Forelimb muscle (tissue), 1 donor: ENCODE data around the gene ZBTB16. TPM values are rescaled to one million over a fixed set of nuclear protein-coding genes. Genes with fewer than 3 reads are reported as not detected.

Experiments used
- DNase-seq: peaks from one replicate; pipeline ENCODE4 v3.0.0-alpha.2; 2013; ENCODE audit warnings: low read depth
- polyA plus RNA-seq: library from polyadenylated mRNA; unstranded; fragments of 120-200 nt; gene quantifications from one replicate; pipeline ENCODE4 v1.2.1, GENCODE V29; 2013; ENCODE audit not compliant: insufficient read length

The ZBTB16 gene
- polyA plus RNA-seq, 1 donor = 5.3 TPM

DNA sequence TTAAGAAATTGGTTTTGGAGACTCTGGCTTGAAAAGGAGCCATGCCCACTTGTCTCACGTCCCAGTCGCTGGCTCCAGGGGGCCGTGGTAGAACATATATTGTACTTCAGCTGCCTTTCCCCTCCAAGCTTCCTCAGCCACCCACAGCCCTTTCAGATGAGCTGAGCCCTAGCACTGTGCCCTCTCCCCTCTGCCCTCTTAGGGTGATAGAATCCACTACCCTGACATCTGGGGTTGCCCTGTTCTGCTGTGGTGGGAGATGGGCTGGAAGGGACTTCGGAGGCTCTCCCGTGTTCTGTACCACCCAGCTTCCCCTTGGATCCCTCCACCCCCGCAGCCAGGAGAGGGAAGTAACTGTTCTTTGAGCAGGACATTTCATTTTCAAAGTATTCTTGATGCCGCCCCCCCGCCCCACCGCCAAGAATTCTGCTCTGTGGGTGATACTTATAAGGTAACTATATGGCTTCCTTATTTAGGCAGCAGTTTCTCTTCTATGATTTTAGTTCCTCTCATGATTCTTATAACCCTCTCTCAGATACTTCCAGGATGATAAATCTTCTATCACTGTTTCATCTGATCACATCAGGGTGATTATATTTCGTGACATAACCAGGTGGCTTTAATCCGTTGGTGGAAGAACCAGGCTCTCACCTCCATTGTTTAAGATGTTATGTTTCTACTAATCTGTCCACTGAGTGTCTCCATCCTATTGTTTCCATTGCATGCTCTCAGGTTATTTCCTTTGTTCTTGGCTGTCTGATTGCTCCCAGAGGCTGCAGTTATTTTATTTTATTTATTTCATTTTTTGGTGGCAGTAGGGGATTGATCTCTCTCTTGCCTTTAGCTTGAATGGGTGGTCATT lies 24.1 kb downstream of the ZBTB16 start:
- no peak for DNase-seq

DNA sequence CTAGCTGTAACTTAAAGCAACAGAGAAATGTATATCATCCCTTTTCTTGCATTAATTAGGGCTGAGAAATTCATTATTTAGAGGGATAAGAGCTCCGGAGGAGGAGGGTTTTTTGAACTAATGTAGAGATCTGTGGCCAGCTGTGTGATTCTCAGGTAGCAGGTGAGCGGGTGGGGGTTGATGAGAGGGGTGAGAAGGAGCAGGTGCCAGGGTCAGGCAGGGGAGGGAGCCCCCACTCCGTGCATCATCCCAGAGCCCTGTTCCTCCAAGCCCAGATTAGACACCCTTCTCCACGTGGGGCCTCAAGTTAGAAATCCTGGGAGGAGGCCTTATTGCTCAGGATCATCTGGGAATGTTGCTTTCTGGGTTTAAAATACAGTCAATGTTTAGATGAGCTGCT lies 24.9 kb downstream of the ZBTB16 start:
- no peak for DNase-seq

DNA sequence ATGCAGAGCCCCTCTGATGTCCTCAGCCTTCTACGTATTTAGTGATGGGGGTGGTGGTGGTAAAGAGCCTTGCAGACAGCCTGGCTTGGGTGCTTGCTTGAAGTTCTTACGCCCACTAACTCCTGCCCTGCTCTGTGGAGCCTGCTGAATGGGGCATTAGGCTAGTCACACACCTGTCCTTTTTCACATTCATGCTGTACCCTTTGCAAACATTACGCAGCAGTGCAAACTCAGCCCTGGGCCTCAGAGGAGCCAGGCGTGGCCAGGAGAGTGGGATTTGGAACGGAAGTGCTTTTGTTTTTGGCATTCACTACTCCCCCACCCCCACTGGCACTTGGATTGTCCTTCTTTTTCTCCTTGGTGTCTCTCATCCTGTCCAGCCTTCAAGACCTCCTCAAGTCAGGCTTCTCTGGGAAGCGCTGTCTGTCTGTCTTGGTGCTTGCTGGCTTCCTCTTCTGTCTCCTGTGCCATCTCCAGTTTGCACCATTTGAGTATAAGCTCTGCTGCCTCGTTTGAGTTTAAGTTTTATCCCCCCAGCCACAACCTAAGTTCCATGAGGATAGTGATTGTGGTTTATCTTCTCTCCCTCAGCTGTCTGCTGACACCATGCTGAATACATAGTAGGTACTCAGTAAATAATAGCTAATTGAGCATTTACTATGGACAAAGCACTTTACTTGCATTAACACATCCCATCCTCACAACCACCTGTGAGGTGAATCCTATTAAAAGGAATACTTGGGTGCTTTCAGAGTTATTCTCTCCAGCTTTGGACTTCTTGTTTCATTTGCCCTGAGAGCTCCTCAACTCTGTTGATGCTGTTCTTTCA lies 26.7 kb downstream of the ZBTB16 start:
- DNase-seq = no peak

DNA sequence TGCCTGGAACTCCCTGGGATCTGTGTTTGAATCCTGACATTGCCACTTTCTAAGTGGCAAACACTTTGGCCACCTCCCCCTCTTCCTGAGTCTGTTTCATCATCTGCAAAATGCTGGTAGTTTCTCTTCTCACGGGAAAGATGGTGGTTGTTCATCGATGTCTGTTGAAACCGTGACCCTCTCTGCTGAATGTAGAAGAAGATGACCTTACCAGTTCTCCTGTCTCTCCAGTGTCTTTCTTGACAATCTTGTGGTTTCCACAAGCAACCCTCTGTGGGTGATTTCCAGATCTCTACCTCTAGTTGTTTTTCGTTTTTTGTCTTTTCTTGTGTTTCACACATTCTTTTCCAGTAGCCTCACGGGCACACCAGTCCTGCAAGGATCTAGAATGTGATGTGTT lies 27.5 kb downstream of the ZBTB16 start:
- no peak for DNase-seq

DNA sequence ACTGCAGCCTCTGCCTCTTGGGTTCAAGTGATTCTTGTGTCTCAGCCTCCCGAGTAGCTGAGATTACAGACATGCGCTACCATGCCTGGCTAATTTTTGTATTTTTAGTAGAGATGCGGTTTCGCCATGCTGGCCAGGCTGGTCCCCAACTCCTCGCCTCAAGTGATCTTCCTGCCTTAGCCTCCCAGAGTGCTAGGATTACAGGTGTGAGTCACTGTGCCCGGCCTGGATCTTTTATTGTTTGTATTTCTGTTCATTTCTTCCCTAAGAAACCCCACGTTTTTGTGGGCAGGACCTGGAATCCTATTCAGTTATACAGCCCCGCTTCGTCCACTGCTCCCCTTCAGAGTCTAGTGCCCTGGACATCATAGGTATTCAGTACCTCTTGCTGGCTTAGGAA lies 28.7 kb downstream of the ZBTB16 start:
- DNase-seq = no peak

DNA sequence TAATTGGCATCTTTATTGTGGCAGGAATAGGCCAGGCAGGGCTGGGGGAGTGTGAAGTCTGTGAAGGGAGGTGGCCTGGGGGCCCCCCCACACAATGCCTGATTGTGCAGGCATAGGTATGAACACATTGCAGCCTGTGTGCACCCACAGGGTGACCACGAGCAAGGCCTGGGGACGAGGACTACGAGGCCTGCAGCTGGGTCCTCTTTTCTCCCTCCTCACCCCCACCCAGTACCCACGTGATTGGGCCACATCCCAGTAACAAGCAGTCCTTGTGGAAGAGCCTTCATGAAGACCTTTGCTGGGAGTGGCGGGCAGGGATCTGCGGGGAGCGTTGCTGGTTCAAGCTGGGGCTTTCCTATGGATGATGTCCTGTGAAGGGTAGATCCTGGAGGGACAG lies 29.3 kb downstream of the ZBTB16 start:
- DNase-seq = no peak

DNA sequence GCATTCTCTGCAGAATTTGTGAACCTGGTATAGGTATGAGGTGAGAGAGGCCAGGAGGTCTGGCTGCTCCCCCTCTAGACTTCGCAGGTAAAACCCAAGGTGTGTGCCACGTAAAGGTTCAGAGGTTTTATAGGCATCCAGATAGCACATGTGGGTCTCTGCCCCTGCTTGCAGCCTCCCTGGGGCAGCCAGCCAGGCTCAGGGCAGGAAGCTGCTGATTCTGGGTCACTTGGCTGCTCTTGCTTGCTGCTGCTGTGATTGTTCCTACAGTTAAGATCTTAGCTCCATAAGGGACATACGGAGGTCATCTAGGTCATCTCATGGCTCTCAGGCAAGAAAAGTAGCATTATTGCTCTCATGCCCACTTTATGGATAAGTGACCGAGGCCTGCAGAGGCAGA lies 30.2 kb downstream of the ZBTB16 start:
- no peak for DNase-seq

DNA sequence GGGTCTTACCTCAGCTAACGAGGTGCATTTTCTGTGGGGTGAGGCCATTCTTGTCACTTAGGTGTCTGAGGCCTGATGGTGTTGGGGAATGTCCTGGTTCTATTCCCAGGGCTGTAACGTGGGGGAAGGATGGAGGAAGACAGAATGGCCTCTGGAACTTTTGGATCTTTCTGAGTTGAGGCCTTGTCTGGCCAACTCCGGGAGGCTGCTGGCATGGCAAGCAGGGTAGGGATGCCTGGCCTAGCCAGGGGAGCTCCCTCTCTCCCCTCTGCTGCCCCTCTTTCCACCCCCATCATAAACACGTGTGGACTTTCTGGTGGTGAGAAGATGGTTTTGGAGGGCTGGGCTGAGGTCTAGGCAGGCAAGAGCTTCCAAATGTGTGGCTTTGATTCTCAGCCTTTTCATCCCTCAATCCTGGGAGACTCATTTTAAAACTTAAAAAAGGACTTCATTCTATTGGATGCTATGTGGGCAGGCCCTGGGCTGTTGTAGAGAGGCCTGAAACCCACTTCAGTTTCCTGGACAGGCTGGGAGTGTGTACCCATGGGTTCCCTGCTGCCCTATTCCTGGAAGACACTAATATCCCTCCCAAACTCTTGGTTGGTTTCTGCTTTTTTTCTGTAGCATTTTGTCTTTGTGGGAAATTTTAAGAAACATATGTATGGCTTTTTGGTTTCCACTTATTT lies 30.9 kb downstream of the ZBTB16 start:
- DNase-seq = no peak

DNA sequence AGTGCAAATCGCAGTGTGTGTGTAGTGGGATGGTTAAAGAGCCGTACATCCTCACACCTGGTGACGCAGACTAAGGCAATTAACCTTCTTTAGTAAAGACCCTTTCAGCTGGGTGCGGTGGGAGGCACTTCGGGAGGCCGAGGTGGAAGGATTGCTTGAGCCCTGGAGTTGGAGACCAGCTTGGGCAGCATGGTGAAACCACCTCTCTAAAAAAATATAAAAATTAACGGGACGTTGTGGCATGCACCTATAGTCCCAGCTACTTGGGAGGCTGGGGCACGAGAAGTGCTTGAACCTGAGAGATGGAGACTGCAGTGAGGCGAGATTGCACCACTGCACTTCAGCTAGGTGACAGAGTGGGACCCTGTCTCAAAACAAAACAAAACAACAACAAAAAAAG lies 31.5 kb downstream of the ZBTB16 start:
- no peak for DNase-seq

DNA sequence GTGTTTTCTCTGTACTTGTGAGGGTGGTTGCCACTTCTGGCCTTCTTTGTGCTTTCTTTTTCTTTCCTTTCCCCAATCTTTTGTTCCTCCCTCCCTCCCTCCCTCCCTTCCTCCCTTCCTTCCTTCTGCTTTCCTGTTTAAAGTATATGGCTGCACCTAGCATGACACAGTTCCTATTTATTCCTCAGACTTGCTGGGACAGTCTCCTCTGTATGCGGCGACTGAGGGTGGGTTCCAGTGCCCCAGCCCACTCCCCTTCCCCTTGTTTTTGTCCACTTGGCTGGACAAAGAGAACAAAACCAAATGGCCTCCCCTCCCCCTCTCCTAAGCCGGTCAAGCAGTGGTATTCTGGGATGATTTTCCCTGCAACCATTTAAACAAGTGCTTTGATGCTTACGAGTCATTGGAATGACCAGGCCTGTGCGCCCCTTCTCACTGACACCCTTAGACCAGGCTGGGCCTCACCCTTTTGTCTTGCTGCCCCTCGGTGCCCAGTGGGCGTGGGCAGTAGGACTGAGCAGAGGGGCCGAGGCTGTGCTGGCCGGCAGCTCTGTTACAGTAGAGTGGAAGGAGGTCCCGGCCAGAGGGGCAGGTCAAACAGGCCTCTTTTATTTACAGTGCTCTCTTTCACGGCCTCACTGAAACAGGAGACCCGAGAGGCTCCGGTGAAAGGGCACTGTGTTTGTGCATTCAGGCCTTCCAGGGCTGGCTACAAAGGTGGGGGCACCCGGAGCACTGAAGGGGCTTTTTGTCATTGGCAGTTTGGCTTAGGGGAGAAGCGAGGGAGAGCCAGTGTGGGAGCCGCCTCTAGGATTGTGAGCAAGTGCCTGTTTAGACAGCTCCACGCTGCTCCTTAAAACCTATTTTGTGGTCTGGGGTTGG lies 32.2 kb downstream of the ZBTB16 start:
- DNase-seq = no peak

DNA sequence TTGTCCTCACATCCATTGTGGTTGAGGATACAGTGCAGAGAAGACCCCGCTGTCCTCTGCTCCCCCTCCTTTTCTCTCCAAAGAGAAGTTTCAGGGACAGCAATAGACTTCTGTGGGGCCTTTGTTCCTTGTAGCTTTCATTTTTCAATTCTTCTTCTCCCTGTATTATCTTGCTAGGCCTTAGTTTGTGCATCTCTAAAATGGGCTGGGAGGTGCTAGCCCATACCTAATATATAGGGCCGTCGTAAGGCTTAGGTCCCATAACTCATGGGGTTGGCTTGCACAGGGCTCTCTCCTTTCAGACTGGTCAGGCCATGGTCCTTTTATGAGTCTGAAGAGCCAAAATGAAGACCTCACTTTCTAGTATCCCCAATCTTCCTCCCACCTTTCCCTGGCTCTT lies 33.0 kb downstream of the ZBTB16 start:
- no peak for DNase-seq

DNA sequence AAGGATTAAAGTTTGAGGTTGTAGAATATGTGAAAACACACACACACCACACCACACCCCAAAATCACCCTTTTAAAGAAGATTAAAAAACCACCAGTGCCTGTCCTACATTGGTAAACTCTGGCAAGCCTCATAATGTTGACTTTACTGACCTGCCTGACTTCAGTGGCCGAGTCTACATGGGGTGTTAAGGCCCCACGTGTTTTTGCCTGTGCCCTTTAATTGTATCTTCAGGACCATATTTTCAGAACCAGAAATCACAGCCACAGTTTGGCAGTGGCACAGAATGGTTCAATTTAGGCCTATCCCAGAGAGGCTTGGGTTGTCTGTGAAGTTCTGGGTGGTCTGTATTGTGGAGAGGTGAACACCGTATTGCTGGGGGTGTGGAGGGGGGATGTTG lies 33.4 kb downstream of the ZBTB16 start:
- DNase-seq = no peak

DNA sequence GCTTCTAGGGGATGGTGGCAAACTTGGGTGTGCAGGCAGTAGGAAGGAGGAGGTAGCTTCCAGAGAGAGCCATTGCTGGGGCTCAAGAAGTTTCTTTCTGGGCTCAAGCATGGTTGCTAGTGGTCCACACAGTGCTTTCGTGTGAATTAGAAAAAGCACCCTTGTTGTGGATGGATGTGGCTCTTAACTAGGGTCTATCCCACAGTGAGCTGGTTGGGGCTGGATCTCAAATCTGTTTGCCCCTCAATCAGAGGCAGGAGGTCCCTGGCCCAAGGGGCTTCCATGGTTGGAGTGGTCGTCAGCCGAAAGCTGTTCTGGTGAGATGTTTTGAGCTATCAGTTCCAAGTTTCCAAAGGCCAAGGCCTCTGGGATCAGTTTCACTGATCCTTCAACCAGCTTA lies 35.0 kb downstream of the ZBTB16 start:
- no peak for DNase-seq

DNA sequence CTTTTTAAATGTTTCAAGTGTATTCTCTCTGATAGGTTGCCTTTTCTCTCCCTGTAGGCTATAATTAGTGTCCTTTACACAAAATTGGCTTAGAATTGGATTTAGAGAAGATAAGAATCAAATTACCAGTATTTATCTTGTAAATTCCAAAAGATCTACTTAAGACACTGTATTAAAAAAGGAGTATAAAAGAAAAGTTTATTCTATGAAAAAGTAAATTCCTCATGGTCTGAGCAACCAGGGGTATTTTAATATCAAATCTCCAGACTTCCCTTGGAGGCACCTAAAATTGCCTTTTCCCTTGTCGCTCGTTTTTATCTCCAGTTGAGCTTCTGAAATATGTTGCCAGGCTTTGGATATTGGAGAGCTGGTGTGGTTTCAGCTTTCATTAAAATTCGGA lies 36.4 kb downstream of the ZBTB16 start:
- DNase-seq = no peak

DNA sequence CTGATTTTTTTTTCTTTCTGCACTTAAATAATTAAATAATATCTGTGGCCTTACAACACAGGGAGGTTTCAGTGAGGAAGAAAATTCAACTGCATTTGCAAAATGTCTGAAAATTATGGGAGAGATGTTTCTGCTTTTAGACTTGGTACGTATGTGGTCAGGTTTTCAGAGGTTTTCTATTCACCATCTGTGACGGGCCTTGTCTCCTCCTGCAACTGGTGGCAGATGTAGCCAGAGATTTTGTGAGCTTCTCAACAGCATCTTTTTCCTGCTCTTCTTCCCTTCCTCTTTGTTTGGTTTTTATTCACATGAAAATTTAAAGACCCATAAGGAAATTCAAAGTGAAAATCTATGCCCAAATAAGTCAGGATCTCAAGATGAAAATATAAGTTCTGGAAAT lies 38.3 kb downstream of the ZBTB16 start:
- no peak for DNase-seq

DNA sequence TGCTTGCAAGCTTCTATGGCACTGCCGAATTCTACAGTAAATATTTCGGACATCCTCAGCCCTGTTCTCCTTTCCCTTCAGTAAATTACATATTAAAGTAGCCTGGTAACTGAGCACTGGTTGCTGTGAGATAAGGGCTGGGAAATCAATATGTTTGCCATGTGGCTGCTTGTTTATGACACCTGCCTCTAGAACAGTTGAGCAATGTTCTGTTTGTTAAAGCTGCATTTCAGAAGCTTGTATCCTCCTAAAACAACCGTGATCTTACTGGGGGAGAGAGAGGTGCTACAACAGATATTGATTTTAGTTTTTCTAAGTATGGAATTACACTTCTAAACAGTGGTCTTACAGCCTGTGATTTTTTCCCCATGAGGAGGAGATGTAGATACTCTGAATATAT lies 39.4 kb downstream of the ZBTB16 start:
- no peak for DNase-seq

DNA sequence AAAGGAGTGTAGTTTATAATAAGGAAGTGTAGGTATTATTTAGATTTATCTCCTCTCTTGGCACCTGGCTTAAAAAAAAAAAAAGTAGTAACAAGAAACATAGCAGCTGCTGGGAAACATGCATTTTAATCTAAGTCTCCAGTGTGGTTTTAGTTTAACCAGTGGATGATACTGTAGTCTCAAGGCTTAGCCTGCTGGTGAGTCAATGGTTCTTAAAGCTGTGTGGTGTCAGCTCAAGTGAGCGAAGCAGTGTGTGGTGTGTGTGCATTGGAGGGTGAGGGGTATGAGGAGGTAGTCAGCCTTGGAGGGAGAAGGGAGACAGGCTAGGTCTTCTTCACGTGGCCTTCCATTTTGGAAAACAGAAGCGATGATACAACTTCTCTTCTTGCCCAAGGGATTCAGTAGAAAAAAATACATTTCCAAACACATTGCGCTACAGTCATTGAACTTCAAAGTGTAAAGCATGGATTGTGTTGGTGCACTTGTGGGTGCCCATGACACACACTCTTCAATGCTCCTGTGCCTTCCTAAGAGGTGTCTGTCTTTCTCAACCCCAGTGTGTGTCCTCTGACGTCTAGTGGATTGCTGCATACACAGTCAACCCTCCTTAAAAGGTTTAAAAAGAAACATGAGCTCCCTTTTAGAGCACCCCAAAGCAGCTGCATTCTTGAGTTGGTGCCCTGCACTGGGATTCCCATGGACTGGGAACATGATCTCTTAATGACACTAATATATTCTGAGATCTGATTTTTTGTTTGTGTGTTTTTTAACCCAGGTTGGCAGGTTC lies 40.1 kb downstream of the ZBTB16 start:
- no peak for DNase-seq

DNA sequence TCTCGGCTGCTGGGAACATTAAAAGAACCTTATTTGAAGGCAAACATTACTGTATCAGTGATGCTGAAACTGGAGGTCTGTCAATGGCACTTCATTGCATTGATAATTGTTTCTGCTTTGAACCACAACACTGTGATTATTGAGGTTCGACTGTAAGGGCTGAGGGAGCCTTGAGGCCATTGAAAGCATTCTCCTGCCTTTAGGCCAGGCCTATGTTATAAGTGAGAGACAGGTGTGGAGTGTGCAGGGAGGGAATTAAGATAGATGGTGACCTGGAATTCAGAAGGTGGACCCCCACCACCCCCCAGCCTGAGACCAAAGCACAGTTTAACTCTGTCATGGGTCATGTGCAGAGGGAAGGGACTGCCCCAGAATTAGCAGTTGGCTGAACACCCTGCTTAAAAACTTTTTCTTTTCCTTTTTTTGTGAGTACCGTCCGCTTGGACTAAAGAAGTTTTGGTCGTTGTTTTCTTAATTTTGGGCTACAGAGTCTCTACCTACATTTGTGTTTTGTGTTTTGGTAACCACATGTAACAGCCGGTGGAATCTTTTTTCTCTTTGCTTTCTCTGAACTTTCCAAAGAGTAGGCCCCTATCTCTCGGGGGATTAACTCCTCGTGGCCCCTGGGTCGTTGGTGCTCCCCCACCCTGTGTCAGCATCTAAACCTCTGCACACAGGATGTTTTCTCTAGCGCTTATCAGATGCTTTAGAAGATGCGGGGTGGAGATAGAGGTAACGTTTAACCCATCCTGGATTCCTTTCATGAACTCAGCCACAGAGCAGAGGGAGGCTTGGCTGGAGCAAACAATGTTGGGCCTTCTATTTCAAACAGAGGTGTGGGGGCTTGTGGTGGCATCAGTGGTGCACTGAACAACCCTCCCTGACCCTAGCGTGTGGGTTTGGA lies 43.7 kb downstream of the ZBTB16 start:
- DNase-seq = no peak

DNA sequence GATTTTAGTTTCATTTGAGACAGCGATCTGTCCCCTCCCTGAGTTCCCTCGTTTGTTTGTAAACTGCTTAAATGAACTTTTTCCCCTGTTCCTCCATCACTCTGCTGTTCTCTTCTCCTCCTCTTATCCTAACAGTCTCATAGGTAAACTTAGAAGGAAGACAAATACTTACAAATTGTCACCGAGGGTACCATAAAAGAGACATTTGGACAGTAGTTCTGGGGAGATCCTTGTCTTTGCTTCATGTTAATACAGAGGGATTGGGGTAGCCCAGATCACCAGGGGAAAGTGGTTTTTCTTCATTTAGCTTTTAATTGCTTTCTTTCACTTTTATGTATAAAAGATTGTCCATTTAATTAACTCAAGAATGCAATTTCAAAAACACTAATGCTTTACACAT lies 46.1 kb downstream of the ZBTB16 start:
- no peak for DNase-seq

DNA sequence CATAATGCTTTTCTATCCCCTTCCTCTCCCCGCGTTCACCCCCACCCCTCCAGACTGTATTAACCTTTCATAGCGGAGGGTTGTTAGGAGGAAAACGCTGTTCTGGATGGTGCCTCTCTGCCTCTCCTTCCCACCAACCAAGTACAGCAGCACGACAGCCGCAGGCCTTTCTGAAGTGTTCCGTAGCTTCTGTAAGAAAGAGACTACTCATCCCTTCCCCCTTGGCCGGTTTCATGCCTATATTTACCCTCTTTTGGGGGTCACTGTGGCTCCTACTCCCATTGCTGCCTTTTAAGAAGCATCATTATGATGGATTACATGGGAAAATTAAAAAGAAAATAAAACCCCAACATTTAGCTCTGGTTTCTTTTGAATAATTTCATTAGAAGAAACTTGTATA lies 46.5 kb downstream of the ZBTB16 start:
- no peak for DNase-seq
